HepG2 (cell line): ENCODE measurements around the gene TARDBP. TPM values are rescaled to one million over a fixed set of nuclear protein-coding genes. Genes with fewer than 3 reads are reported as not detected.

Experiments used
- BORCS8-MEF2B ChIP-seq: sonication (generic); formaldehyde crosslinking; IDR thresholded peaks from 2 replicates; pipeline ENCODE4 v1.8.0; 2022; ENCODE audit warnings: mild to moderate bottlenecking, missing genetic modification reagents
- GATAD2A ChIP-seq: IDR thresholded peaks from 2 replicates; pipeline ENCODE4 v1.6.1; 2016
- KLF12 ChIP-seq: sonication (generic); formaldehyde crosslinking; IDR thresholded peaks from 2 replicates; pipeline ENCODE4 v1.4.0; 2020; ENCODE audit warnings: missing genetic modification reagents, borderline replicate concordance
- MAFK ChIP-seq, 2 experiments: IDR thresholded peaks in 1 of 2; conservative IDR thresholded peaks in 1 of 2; 2 replicates each; pipeline ENCODE4 v1.6.1; 2011; ENCODE audit warnings: improper control_type of control experiment in 2 of 2, low read length in 2 of 2
- NFYC ChIP-seq: IDR thresholded peaks from 2 replicates; pipeline ENCODE4 v1.6.1; 2016; ENCODE audit warnings: missing genetic modification reagents, missing compliant biosample characterization
- NRL ChIP-seq: sonication (generic); formaldehyde crosslinking; IDR thresholded peaks from 2 replicates; pipeline ENCODE4 v1.5.0; 2020; ENCODE audit warnings: missing genetic modification reagents, mild to moderate bottlenecking, moderate library complexity, borderline replicate concordance
- PHF8 ChIP-seq: sonication (generic); formaldehyde crosslinking; IDR thresholded peaks from 2 replicates; pipeline ENCODE4 v1.5.0; 2020; ENCODE audit warnings: missing genetic modification reagents
- SAP130 ChIP-seq: IDR thresholded peaks from 2 replicates; pipeline ENCODE4 v1.6.1; 2016; ENCODE audit warnings: low read depth
- SOX5 ChIP-seq: IDR thresholded peaks from 2 replicates; pipeline ENCODE4 v1.6.1; 2016; ENCODE audit warnings: borderline replicate concordance
- STAT5B ChIP-seq: sonication (generic); formaldehyde crosslinking; IDR thresholded peaks from 2 replicates; pipeline ENCODE4 v1.4.0; 2020; ENCODE audit warnings: missing genetic modification reagents
- TFAP4 ChIP-seq: sonication (generic); IDR thresholded peaks from 2 replicates; pipeline ENCODE4 v1.6.1; 2016; ENCODE audit warnings: low read depth, borderline replicate concordance
- YEATS2 ChIP-seq: sonication (generic); formaldehyde crosslinking; IDR thresholded peaks from 2 replicates; pipeline ENCODE4 v1.4.0; 2020; ENCODE audit warnings: missing genetic modification reagents, borderline replicate concordance
- ZMYM2 ChIP-seq: sonication (generic); formaldehyde crosslinking; IDR thresholded peaks from 2 replicates; pipeline ENCODE4 v1.8.0; 2022; ENCODE audit warnings: mild to moderate bottlenecking, missing genetic modification reagents
- ZNF12 ChIP-seq: sonication (generic); formaldehyde crosslinking; IDR thresholded peaks from 2 replicates; pipeline ENCODE4 v1.5.0; 2020; ENCODE audit warnings: missing genetic modification reagents
- ZNF629 ChIP-seq: sonication (generic); formaldehyde crosslinking; conservative IDR thresholded peaks from 2 replicates; pipeline ENCODE4 v1.5.0; 2020; ENCODE audit warnings: missing genetic modification reagents
- polyA plus RNA-seq, 8 experiments: library from polyadenylated mRNA; depleted of rRNA in 3 of 8; stranded (reverse) in 7 of 8; unstranded in 1 of 8; fragments of >200 nt; fragmentation: Illumina TruSeq in 4 of 8; extraction: Trizol in 4 of 8; gene quantifications; 2 replicates each; pipeline versions ENCODE4 v1.2.1 to v1.2.3, GENCODE V29; 2011 to 2016; ENCODE audit warnings: low read depth in 4 of 8, missing spikeins in 1 of 8, mixed read lengths in 1 of 8; ENCODE audit not compliant: insufficient read depth in 1 of 8
- total RNA-seq, 5 experiments: library from RNA; depleted of rRNA; stranded (reverse); fragments of >200 nt; fragmentation: Illumina TruSeq; extraction: Trizol; gene quantifications; 2 replicates each; pipeline ENCODE4 v1.2.3, GENCODE V29; 2016; ENCODE audit warnings: low read depth in 1 of 5
- TF ChIP-seq, protein P1 (sequence below): sonication (generic); formaldehyde crosslinking; IDR thresholded peaks from 2 replicates; pipeline ENCODE4 v1.4.0; 2020; ENCODE audit warnings: missing genetic modification reagents, low read depth, mild to moderate bottlenecking, borderline replicate concordance
- TF ChIP-seq, protein P2 (sequence below): sonication (generic); formaldehyde crosslinking; conservative IDR thresholded peaks from 2 replicates; pipeline ENCODE4 v1.8.0; 2022; ENCODE audit warnings: mild to moderate bottlenecking, moderate library complexity, missing genetic modification reagents
- TF ChIP-seq, protein P3 (sequence below): sonication (generic); formaldehyde crosslinking; IDR thresholded peaks from 2 replicates; pipeline ENCODE4 v1.4.0; 2020; ENCODE audit warnings: missing genetic modification reagents, borderline replicate concordance
- TF ChIP-seq, protein P4 (sequence below): sonication (generic); formaldehyde crosslinking; IDR thresholded peaks from 2 replicates; pipeline ENCODE4 v1.9.0; 2022; ENCODE audit warnings: low read depth, missing genetic modification reagents

TARDBP gene
- total and polyA plus RNA-seq, 2 of the 13 experiments (the other 11 are each of a cell fraction or from before 2014, with no cell fraction given) = 62.4 to 93.0 TPM

DNA sequence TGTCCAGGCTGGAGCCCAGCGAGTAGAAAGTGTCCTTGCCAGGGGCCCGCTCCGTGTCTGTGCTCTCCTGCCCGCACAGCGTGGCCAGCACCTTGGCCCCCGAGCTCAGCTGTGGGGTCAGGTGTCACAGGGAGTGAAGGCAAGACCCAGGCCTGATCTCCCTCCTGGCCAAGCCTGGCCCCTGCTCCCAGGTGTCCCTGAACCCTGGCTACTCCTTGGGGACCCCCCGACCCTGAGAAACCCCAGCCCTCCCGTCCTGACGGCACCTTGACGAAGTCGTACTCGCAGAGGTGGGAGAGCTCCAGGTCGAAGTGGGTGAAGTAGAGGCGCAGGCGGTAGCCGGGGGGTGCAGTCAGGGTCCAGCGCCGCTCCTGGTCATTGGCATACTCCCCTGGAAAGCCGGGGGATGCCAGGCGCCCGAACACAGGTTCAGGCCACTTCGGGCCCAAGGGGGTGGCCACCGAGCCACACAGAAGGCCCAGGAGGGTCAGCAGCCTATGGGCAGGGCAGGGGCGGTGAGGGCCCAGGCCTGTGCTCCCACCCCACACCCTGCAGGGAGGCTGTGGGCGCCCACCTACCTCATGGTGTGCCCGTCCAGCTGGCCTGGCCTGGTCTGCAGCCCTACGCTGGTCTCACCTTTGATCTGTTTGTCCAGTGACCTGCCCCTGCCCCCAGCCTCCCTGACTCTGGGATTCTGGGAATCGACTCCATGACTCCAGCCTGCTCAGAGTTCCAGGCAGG is 34.3 kb downstream of the TARDBP start, which contains the start of gene MASP2 (continued):
- TF ChIP-seq, protein P1, sequence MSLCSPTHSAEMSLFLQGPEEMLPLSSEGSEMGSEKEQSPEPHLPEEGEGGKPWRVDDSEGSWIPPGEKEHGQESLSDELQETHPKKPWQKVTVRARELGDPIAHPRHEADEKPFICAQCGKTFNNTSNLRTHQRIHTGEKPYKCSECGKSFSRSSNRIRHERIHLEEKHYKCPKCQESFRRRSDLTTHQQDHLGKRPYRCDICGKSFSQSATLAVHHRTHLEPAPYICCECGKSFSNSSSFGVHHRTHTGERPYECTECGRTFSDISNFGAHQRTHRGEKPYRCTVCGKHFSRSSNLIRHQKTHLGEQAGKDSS (CRISPR knock-in tag) = peak; percentile 49; the same call in 1 of the 2 replicates
- 0 out of 2 replicates have a peak, but pooled peaks have one; percentile 54 for TF ChIP-seq GATAD2A
- TF ChIP-seq, protein P2, sequence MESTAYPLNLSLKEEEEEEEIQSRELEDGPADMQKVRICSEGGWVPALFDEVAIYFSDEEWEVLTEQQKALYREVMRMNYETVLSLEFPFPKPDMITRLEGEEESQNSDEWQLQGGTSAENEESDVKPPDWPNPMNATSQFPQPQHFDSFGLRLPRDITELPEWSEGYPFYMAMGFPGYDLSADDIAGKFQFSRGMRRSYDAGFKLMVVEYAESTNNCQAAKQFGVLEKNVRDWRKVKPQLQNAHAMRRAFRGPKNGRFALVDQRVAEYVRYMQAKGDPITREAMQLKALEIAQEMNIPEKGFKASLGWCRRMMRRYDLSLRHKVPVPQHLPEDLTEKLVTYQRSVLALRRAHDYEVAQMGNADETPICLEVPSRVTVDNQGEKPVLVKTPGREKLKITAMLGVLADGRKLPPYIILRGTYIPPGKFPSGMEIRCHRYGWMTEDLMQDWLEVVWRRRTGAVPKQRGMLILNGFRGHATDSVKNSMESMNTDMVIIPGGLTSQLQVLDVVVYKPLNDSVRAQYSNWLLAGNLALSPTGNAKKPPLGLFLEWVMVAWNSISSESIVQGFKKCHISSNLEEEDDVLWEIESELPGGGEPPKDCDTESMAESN (CRISPR knock-in tag) = 0 out of 2 replicates have a peak, but pooled peaks have one; percentile 25
- peak; percentile 79 for TF ChIP-seq PHF8 (CRISPR knock-in tag)
- TF ChIP-seq KLF12 (CRISPR knock-in tag) = peak; percentile 34; the same call in 1 of the 2 replicates
- TF ChIP-seq, protein P3, sequence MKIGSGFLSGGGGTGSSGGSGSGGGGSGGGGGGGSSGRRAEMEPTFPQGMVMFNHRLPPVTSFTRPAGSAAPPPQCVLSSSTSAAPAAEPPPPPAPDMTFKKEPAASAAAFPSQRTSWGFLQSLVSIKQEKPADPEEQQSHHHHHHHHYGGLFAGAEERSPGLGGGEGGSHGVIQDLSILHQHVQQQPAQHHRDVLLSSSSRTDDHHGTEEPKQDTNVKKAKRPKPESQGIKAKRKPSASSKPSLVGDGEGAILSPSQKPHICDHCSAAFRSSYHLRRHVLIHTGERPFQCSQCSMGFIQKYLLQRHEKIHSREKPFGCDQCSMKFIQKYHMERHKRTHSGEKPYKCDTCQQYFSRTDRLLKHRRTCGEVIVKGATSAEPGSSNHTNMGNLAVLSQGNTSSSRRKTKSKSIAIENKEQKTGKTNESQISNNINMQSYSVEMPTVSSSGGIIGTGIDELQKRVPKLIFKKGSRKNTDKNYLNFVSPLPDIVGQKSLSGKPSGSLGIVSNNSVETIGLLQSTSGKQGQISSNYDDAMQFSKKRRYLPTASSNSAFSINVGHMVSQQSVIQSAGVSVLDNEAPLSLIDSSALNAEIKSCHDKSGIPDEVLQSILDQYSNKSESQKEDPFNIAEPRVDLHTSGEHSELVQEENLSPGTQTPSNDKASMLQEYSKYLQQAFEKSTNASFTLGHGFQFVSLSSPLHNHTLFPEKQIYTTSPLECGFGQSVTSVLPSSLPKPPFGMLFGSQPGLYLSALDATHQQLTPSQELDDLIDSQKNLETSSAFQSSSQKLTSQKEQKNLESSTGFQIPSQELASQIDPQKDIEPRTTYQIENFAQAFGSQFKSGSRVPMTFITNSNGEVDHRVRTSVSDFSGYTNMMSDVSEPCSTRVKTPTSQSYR (CRISPR knock-in tag) = peak; percentile 93
- TF ChIP-seq SOX5 = 0 out of 2 replicates have a peak, but pooled peaks have one; percentile 29
- TF ChIP-seq STAT5B (CRISPR knock-in tag) = 0 out of 2 replicates have a peak, but pooled peaks have one; percentile 38
- TF ChIP-seq ZNF12 (CRISPR knock-in tag) = 0 out of 2 replicates have a peak, but pooled peaks have one; percentile 28
- TF ChIP-seq YEATS2 (CRISPR knock-in tag) = peak; percentile 36; the same call in 1 of the 2 replicates
- peak; percentile 72 for TF ChIP-seq ZMYM2 (CRISPR knock-in tag)
- peak; percentile 13; the same call in 1 of the 2 replicates for TF ChIP-seq ZNF629 (CRISPR knock-in tag)
- peak; percentile 81; the same call in 1 of the 2 replicates for TF ChIP-seq TFAP4
- TF ChIP-seq, protein P4, sequence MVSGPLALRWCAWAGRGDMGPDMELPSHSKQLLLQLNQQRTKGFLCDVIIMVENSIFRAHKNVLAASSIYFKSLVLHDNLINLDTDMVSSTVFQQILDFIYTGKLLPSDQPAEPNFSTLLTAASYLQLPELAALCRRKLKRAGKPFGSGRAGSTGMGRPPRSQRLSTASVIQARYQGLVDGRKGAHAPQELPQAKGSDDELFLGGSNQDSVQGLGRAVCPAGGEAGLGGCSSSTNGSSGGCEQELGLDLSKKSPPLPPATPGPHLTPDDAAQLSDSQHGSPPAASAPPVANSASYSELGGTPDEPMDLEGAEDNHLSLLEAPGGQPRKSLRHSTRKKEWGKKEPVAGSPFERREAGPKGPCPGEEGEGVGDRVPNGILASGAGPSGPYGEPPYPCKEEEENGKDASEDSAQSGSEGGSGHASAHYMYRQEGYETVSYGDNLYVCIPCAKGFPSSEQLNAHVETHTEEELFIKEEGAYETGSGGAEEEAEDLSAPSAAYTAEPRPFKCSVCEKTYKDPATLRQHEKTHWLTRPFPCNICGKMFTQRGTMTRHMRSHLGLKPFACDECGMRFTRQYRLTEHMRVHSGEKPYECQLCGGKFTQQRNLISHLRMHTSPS (CRISPR knock-in tag) = peak; percentile 52
- TF ChIP-seq BORCS8-MEF2B (CRISPR knock-in tag) = peak; percentile 35; the same call in 1 of the 2 replicates
- peak; percentile 47; the same call in 1 of the 2 replicates for TF ChIP-seq NRL
- TF ChIP-seq NFYC (CRISPR knock-in tag) = 0 out of 2 replicates have a peak, but pooled peaks have one; percentile 13
- TF ChIP-seq SAP130 (CRISPR knock-in tag) = peak; percentile 55
- TF ChIP-seq MAFK (conservative IDR thresholded peaks at IDR 0.05 in 1 of 2, IDR thresholded peaks at IDR 0.05 in 1 of 2; ENCODE audit: low read length in 2 of 2) = no peak
